SIG-M5 (cell line): Measurements from ENCODE around the gene C1QTNF12.

Experiments used
- DNase-seq: peaks from one replicate; lab custom pipeline; 2025; lab: John Stamatoyannopoulos, UW

C1QTNF12 gene, protein sequence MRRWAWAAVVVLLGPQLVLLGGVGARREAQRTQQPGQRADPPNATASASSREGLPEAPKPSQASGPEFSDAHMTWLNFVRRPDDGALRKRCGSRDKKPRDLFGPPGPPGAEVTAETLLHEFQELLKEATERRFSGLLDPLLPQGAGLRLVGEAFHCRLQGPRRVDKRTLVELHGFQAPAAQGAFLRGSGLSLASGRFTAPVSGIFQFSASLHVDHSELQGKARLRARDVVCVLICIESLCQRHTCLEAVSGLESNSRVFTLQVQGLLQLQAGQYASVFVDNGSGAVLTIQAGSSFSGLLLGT

GRCh38 chr1:1246577-1247340, at the start of gene C1QTNF12:
C1QTNF12 (minus strand) TSS chr1:1246722; CDS start chr1:1246690, 32 bp downstream.
- DNase-seq, result no peak

DNA sequence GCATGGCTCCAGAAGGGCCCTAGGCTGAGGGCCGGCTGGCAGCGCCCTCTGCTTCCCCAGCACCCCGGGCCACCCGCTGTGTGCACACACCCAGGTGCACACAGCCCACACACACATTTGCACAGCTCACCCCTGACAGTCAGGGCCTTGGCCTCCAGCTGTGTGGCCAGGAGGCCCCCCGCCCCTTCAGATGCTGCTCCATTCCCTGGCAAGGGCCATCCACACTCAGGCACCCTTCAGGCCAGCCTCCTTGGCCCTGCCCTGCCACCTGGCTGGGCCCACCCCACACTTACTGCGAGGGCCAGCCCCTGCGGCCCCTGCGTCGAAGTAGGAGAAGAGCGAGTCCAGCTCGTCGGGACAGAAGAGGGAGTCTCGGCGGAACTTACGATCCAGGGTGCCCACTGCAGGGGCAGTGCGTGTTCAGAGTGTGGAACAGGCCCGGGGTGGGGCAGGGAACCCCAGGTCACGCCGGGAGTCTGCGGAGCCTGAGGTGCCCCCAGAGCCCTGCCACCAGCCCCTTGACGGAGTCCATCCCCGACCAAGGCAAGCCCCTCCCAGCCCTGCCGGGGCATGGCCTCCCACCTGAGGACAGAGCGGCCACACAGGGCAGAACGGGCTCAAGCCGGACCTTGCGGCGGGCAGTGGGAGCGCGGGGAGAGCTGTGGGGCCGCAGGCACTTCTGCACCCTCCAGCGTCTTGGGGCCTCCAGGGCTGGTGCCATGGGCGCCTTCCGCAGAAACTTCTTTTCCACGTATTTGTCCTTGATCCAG, 48.8 kb upstream of the C1QTNF12 start:
- no peak for DNase-seq

GRCh38 chr1:1294250-1294890, 47.8 kb upstream of the C1QTNF12 start:
- DNase-seq, result no peak

DNA sequence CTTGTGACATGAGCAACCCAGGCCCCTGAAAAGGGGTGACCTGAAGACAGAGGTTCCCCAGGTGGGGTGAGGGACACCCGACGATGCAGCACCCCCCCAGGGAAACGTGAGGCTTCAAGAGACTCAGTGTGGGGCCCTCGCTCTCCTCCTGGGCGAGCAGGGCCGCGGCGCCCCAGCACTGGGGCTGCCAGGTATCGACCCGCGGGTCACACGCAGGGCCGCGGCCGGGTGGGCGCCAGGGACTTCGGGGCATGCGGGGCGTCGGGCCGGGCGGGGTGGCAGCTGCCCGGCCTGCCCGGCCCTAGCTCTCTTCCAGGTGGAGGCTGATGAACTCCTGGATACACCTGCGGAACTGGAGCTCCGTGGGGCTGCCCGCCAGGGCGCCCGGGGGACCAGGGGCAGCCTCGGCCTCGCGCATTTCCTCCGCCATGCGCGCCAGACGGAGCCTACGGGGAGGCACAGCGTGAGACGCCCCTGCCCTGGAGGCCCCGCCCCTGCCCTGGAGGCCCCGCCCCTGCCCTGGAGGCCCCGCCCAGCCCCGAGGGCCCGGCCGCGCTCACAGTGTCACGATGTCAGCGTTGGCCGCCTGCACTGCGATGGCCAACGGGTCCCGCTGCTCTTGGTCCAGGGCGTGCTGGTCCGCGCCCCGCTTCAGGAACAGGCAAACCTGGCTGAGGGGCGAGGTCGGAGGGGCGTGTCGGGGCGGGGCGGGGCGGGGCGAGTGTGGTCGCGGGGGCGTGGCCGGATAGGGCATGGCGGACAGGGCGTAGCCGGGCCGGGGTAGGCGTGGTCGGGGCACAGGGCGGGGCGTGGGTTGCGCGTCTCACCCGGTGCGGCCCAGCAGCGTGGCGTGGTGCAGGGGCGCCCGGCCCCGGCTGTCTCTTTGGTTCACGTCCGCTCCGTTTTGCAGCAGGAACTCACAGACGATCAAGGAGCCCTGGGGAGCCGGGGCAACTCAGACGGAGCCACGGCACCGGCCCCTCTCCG, 47.0 kb upstream of the C1QTNF12 start:
- no peak for DNase-seq

GRCh38 chr1:1292851-1293250, 46.3 kb upstream of the C1QTNF12 start:
- no peak for DNase-seq

DNA sequence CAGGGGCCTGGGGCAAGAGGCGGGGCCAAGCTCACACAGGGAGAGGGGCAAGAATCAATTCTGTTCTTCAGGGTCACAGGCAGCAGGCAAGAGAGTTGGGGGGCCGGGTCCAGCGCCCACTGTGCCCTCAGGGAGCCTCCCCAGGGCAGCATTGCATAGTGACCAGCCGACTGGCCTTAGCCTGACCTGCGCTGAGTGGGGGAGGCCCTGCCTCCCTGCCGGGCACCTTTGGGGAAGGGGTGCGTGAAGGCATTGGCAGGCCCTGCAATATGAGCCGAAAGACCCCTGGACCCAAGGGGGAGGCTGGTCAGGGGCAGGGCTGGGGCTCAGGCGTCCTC, 45.9 kb upstream of the C1QTNF12 start:
- no peak for DNase-seq

DNA sequence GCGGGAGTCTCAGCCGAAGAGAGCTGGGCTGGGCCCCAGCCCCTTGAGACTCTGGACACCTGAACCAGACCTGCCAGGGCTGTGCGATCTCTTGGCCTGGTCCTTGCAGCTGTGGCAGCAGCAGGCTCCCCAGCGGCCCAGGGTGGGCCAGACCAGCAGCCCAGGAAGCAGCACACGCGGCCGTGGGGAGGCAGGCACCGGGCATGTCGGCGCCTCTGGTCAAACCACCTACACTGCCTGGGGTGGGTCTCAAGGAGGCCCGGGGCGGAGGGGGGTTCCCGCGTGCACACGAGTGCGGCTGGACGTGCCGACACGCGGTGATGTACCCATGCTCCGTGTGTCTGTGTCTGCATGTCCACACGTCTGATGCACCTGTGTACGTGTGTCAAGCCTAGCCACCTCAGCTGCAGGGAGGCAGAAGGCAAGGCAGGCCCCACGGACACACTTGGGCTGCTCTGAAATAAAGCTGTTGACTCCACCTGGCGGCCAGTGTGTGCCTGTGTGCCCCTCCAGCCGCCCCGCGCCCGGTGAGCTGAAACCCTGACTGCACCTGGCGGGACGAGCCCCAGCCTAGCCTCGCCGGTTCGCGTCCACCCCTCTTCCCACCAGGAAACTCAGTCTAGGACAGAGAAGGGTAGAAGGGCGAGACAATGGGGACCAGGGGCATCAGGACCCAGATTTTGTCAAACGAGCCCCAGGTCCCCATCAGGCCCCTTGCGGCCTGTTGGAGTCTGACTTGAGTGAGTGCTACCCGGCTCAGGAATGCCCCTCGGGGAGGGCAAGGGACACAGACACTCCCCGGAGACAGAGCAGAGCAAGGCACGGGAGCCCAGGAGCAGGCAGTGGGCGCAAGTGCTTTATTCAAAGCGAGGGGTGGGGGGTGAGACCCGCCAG, 45.3 kb upstream of the C1QTNF12 start:
- no peak for DNase-seq

DNA sequence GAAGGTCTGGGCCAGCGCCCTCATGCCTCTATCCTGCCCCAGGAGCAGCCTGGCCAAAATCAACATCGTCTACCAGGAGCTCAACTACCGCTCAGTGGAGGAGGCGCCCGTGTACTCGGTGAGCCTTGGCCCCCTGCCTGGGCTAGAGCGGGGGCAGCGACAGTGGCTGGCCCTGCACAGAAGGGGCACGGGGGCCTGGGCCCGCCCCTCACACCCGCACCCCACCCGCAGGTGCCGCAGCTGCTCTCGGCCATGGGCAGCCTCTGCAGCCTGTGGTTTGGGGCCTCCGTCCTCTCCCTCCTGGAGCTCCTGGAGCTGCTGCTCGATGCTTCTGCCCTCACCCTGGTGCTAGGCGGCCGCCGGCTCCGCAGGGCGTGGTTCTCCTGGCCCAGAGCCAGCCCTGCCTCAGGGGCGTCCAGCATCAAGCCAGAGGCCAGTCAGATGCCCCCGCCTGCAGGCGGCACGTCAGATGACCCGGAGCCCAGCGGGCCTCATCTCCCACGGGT, 44.6 kb upstream of the C1QTNF12 start:
- no peak for DNase-seq

GRCh38 chr1:1290238-1290731, 43.8 kb upstream of the C1QTNF12 start:
- no peak for DNase-seq

DNA sequence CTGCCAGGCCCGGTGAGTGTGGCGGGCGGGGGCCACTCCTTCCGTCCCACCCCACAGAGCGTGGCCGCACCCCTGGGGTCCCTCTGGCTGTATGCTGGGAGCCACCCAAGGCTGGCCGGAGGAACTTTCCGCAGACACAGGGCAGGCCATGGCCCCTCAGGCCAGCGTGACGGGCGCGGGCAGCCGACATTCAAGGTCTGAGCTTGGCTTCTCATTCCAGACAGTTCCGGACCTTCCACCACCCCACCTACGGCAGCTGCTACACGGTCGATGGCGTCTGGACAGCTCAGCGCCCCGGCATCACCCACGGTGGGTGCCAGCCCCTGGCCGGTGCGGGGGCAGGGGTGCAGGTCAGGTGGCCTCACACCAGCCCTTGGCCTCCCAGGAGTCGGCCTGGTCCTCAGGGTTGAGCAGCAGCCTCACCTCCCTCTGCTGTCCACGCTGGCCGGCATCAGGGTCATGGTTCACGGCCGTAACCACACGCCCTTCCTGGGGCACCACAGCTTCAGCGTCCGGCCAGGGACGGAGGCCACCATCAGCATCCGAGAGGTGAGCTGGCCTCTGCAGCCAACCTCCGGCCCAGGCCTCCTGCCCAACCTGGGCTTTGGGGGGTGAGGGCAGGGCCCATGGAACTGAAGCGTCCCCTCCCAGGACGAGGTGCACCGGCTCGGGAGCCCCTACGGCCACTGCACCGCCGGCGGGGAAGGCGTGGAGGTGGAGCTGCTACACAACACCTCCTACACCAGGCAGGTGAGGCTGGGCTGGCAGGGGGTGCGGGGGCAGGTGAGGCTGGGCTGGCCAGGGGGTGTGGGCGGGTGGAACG, 41.0 kb upstream of the C1QTNF12 start:
- no peak for DNase-seq

GRCh38 chr1:1286313-1287261, 40.1 kb upstream of the C1QTNF12 start:
- DNase-seq, result no peak

- DNase-seq, result no peak
Observed at GRCh38 chr1:1285611-1286311, 39.2 kb upstream of the C1QTNF12 start.

- no peak for DNase-seq
Observed at GRCh38 chr1:1285102-1285571, 38.6 kb upstream of the C1QTNF12 start.

GRCh38 chr1:1284221-1285101, 37.9 kb upstream of the C1QTNF12 start:
- DNase-seq, result no peak

DNA sequence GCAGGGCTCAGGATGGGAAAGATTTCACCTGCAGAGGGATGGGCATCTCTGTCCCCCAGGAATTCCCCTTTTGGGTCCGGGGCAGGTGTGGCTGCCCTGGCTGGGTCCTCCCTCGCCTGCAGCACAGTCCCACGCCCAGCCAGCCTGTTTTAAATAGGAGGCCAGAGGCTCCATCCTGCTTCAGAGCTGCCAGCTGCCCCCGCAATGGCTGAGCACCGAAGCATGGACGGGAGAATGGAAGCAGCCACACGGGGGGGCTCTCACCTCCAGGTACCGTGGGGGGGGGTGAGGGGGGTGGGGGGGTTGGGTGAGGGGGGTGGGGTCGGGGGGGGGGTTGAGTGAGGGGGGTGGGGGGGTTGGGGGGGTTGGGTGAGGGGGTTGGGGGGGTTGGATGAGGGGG, 37.3 kb upstream of the C1QTNF12 start:
- DNase-seq, result no peak

GRCh38 chr1:1282998-1283397, 36.5 kb upstream of the C1QTNF12 start:
- DNase-seq, result no peak
